ENCODE measurements around the gene TMEM132A. TPM values are rescaled to one million over a fixed set of nuclear protein-coding genes. Genes with fewer than 3 reads are reported as not detected.

Gene TMEM132A
- polyA plus RNA-seq, 1 experiment: 17.9 TPM

DNA sequence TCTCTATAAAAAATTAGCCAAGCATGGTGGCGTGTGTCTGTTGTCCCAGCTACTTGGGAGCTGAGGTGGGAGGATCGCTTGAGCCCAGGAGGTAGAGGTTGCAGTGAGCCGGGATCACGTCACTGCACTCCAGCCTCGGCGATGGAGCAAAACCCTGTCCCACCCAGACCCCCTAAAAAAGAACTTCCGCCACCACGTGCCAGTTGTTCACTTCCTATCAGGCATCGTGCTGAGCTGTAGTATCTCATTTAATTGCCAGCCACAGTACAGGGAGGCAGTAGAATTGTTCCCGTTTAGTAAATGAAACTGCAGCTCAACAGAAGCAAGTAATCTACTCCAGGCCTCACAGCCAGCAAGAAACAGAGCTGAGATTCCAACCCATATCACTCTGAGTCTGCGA is 3.0 kb upstream of the TMEM132A start:
- Histone ChIP-seq H3K4me3 (ENCODE audit: low read depth, low read length) (no peak overlapping the region), H3K27me3 (ENCODE audit: control insufficient read depth, insufficient read depth, low read length) (no peaks in the 10 kb centered on the region), H3K36me3 (ENCODE audit: control insufficient read depth, insufficient read depth, low read length) (peaks cover 10% of the 10 kb centered on the region)
- ChIA-PET POLR2A (no interaction called here), CTCF (no interaction called here)
- TF ChIP-seq, protein P1, sequence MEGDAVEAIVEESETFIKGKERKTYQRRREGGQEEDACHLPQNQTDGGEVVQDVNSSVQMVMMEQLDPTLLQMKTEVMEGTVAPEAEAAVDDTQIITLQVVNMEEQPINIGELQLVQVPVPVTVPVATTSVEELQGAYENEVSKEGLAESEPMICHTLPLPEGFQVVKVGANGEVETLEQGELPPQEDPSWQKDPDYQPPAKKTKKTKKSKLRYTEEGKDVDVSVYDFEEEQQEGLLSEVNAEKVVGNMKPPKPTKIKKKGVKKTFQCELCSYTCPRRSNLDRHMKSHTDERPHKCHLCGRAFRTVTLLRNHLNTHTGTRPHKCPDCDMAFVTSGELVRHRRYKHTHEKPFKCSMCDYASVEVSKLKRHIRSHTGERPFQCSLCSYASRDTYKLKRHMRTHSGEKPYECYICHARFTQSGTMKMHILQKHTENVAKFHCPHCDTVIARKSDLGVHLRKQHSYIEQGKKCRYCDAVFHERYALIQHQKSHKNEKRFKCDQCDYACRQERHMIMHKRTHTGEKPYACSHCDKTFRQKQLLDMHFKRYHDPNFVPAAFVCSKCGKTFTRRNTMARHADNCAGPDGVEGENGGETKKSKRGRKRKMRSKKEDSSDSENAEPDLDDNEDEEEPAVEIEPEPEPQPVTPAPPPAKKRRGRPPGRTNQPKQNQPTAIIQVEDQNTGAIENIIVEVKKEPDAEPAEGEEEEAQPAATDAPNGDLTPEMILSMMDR (IDR thresholded peaks at IDR 0.05; ENCODE audit: insufficient read depth, low read depth, low read length): no peak
- DNase-seq (ENCODE audit: low read depth): no peak

DNA sequence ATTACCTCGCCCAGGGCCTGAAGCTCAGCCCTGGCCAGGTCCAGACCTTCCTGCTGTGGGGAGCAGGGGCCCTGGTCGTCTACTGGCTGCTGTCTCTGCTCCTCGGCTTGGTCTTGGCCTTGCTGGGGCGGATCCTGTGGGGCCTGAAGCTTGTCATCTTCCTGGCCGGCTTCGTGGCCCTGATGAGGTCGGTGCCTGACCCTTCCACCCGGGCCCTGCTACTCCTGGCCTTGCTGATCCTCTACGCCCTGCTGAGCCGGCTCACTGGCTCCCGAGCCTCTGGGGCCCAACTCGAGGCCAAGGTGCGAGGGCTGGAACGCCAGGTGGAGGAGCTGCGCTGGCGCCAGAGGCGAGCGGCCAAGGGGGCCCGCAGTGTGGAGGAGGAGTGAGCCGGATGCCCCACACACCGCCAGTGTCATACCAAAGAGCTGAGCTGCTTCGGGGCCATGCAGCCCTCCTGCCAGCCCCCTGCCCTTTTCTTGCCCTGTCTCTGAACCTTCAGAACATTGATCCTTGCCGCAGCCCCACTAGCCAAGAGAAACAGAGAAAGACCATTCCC is 2.4 kb upstream of the TMEM132A start:
- Histone ChIP-seq H3K36me3 (ENCODE audit: control insufficient read depth, insufficient read depth, low read length) (peaks cover 10% of the 10 kb centered on the region), H3K4me3 (ENCODE audit: low read depth, low read length) (no peak overlapping the region), H3K27me3 (ENCODE audit: control insufficient read depth, insufficient read depth, low read length) (no peaks in the 10 kb centered on the region)
- DNase-seq (ENCODE audit: low read depth): no peak
- ChIA-PET POLR2A (no interaction called here), CTCF (no interaction called here)
- TF ChIP-seq, protein P1 (IDR thresholded peaks at IDR 0.05; ENCODE audit: insufficient read depth, low read depth, low read length): no peak

DNA sequence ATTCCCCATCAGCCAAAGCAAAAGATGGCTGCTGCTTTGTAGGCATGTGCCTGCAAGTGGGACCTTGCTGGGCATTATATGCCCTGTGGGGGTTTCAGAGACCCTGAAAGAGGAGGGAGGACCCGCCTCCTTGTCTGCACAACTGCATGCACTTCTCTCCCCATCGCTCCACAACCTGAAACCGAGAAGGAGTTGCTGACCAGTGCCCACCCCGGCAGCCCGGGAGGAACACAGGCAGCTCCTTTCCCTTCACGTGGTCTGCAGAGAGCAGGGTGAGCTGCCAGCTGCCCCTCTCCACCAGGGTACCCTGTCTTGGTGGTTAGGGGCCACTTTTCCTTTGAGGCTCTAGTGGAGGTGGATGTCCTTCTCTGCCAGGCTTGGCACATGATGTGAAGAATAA is 1.4 kb upstream of the TMEM132A start:
- TF ChIP-seq, protein P1 (IDR thresholded peaks at IDR 0.05; ENCODE audit: insufficient read depth, low read depth, low read length): no peak
- ChIA-PET CTCF (interaction anchor here (1.6 kb wide), 1 partner anchor 46 kb away, joined by 5 read pairs; no protein-coding TSS in a partner anchor), POLR2A (no interaction called here)
- Histone ChIP-seq H3K27me3 (ENCODE audit: control insufficient read depth, insufficient read depth, low read length) (no peaks in the 10 kb centered on the region), H3K4me3 (ENCODE audit: low read depth, low read length) (no peak overlapping the region), H3K36me3 (ENCODE audit: control insufficient read depth, insufficient read depth, low read length) (peaks cover 14% of the 10 kb centered on the region)
- no peak for DNase-seq (ENCODE audit: low read depth)

DNA sequence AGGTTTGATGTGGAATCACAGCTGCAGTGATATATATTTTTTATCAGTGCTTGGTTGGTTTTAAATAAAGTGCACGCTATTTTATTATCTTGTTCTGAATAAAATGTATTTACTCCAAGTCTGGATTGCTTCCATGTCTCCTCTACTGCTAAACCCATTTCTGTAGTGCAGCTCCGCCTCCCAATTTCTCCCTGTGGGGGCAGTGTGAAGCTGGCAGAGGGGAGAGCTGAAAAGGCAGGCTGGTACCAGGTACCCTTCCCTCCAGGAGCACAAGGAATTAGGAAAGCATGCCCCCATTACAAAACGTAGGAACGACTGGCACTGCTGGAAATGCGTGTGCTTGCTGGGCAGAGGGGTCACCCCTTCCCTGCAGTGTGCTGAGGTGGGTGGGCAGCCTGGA is 934 bp upstream of the TMEM132A start:
- CTCF ChIA-PET: interaction anchor here (0.8 to 1.6 kb wide), 3 partner anchors 10 to 46 kb away, joined by 3 to 5 read pairs (median 4); no protein-coding TSS in a partner anchor
- TF ChIP-seq, protein P1 (IDR thresholded peaks at IDR 0.05; ENCODE audit: insufficient read depth, low read depth, low read length): no peak
- POLR2A ChIA-PET: no interaction called here
- DNase-seq (ENCODE audit: low read depth): no peak
- Histone ChIP-seq H3K4me3 (ENCODE audit: low read depth, low read length) (no peak overlapping the region), H3K36me3 (ENCODE audit: control insufficient read depth, insufficient read depth, low read length) (peaks cover 14% of the 10 kb centered on the region), H3K27me3 (ENCODE audit: control insufficient read depth, insufficient read depth, low read length) (no peaks in the 10 kb centered on the region)

DNA sequence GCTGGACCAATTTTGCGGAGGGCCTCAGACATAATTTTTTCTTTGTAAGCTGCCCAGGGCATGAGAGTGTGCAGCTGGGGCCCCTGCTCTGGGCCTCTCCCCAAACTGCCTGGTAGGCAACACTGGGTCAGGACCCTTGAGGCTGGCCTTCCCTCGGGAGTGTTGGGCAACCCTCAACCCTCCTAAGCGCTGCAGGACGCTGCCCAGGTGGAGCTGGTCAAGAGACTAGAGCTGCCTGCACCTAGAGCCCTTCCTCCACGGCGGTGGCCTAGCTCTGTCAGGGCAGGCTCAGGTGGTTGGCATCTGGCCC is 505 bp upstream of the TMEM132A start:
- TF ChIP-seq, protein P1 (IDR thresholded peaks at IDR 0.05; ENCODE audit: insufficient read depth, low read depth, low read length): no peak
- ChIA-PET POLR2A (no interaction called here), CTCF (interaction anchor here (0.8 to 1.6 kb wide), 4 partner anchors 8 to 46 kb away, joined by 3 to 5 read pairs (median 4); no protein-coding TSS in a partner anchor)
- DNase-seq (ENCODE audit: low read depth): no peak
- H3K4me3 ChIP-seq (ENCODE audit: low read depth, low read length): no peak overlapping the region
- H3K27me3 ChIP-seq (ENCODE audit: control insufficient read depth, insufficient read depth, low read length): no peaks in the 10 kb centered on the region
- peaks cover 16% of the 10 kb centered on the region for H3K36me3 ChIP-seq (ENCODE audit: control insufficient read depth, insufficient read depth, low read length)
